Osteocyte (in vitro differentiated cells): ENCODE results near the gene RHOF. TPM values are rescaled to one million over a fixed set of nuclear protein-coding genes. Genes with fewer than 3 reads are reported as not detected.

ENCODE experiments used
- DNase-seq: peaks from one replicate; pipeline ENCODE4 v3.0.0; 2021; ENCODE audit warnings: mixed read lengths; ENCODE audit not compliant: unreplicated experiment; ENCODE audit errors: extremely low spot score
- H3K27ac Mint-ChIP-seq: one replicate; pipeline ENCODE4 v1.8.0; 2021; ENCODE audit warnings: mild to moderate bottlenecking, mixed read lengths; ENCODE audit not compliant: unreplicated experiment
- H3K27me3 Mint-ChIP-seq: one replicate; pipeline ENCODE4 v1.8.0; 2021; ENCODE audit warnings: mixed read lengths; ENCODE audit not compliant: unreplicated experiment
- H3K36me3 Mint-ChIP-seq: one replicate; pipeline ENCODE4 v1.8.0; 2021; ENCODE audit warnings: mixed read lengths; ENCODE audit not compliant: unreplicated experiment
- H3K4me1 Mint-ChIP-seq: one replicate; pipeline ENCODE4 v1.8.0; 2021; ENCODE audit warnings: mixed read lengths; ENCODE audit not compliant: unreplicated experiment
- H3K4me3 Mint-ChIP-seq: one replicate; pipeline ENCODE4 v1.8.0; 2021; ENCODE audit warnings: mild to moderate bottlenecking, moderate library complexity, mixed read lengths; ENCODE audit not compliant: unreplicated experiment
- H3K9me3 Mint-ChIP-seq: one replicate; pipeline ENCODE4 v1.8.0; 2021; ENCODE audit warnings: mixed read lengths; ENCODE audit not compliant: unreplicated experiment
- CTCF ChIP-seq: fragments of 200-600 bp; sonication (generic); IDR thresholded peaks from 2 replicates; pipeline ENCODE4 v1.5.0; 2021; ENCODE audit warnings: antibody characterized with exemption, mild to moderate bottlenecking, moderate library complexity
- total RNA-seq: library from RNA; stranded (reverse); gene quantifications from 2 replicates; pipeline ENCODE4 v1.2.1, GENCODE V29; 2021

Gene RHOF
- total RNA-seq, 1 donor from 2014 or later: 11.3 TPM

GRCh38 chr12:121783766-121784165, 9.7 kb downstream of the RHOF start:
- H3K4me1 Mint-ChIP-seq: peaks cover 40% of the 10 kb centered on the region
- DNase-seq: no peak
- no peaks in the 10 kb centered on the region for H3K27me3 Mint-ChIP-seq
- no peak for TF ChIP-seq CTCF
- H3K36me3 Mint-ChIP-seq: no peaks in the 10 kb centered on the region
- H3K4me3 Mint-ChIP-seq: no peak overlapping the region
- H3K27ac Mint-ChIP-seq: peak overlapping the region; percentile 1
- H3K9me3 Mint-ChIP-seq: no peaks in the 10 kb centered on the region

- no peak for DNase-seq
- Mint-ChIP-seq H3K4me3 (peak overlapping the region; percentile 36), H3K27ac (peak overlapping the region; percentile 69), H3K36me3 (no peaks in the 10 kb centered on the region), H3K9me3 (no peaks in the 10 kb centered on the region), H3K4me1 (peaks cover 38% of the 10 kb centered on the region), H3K27me3 (no peaks in the 10 kb centered on the region)
- no peak for TF ChIP-seq CTCF
Observed at GRCh38 chr12:121781998-121782979, 11.2 kb downstream of the RHOF start.

- Mint-ChIP-seq H3K27me3 (no peaks in the 10 kb centered on the region), H3K36me3 (no peaks in the 10 kb centered on the region), H3K4me1 (peaks cover 33% of the 10 kb centered on the region), H3K27ac (peak overlapping the region; percentile 69), H3K4me3 (peak overlapping the region; percentile 36), H3K9me3 (no peaks in the 10 kb centered on the region)
- no peak for DNase-seq
- no peak for TF ChIP-seq CTCF
Observed at GRCh38 chr12:121781484-121781997, 11.9 kb downstream of the RHOF start.

GRCh38 chr12:121780429-121780828, 13.1 kb downstream of the RHOF start:
- Mint-ChIP-seq H3K27ac (no peak overlapping the region), H3K27me3 (no peaks in the 10 kb centered on the region), H3K9me3 (no peaks in the 10 kb centered on the region), H3K36me3 (no peaks in the 10 kb centered on the region), H3K4me1 (peaks cover 33% of the 10 kb centered on the region), H3K4me3 (no peak overlapping the region)
- no peak for DNase-seq
- no peak for TF ChIP-seq CTCF

- no peak overlapping the region for H3K27ac Mint-ChIP-seq
Observed at GRCh38 chr12:121779422-121779895, 14.0 kb downstream of the RHOF start.

More at GRCh38 chr12:121779422-121779895, 14.0 kb downstream of the RHOF start:
- no peaks in the 10 kb centered on the region for H3K36me3 Mint-ChIP-seq
- peaks cover 26% of the 10 kb centered on the region for H3K4me1 Mint-ChIP-seq
- no peak for TF ChIP-seq CTCF
- no peaks in the 10 kb centered on the region for H3K27me3 Mint-ChIP-seq
- no peaks in the 10 kb centered on the region for H3K9me3 Mint-ChIP-seq
- DNase-seq: no peak
- no peak overlapping the region for H3K4me3 Mint-ChIP-seq
